ENCODE data around the gene CASP8. TPM values are rescaled to one million over a fixed set of nuclear protein-coding genes. Genes with fewer than 3 reads are reported as not detected.

The CASP8 gene
- total RNA-seq, 1 experiment from 2014 or later: 34.8 TPM

- no peak for TF ChIP-seq POLR2AphosphoS5 (IDR thresholded peaks at IDR 0.05; ENCODE audit: low read depth, low read length)
- TF ChIP-seq TCF7L2 (IDR thresholded peaks at IDR 0.05; ENCODE audit: low read depth, low read length): no peak
- TF ChIP-seq SIN3A (IDR thresholded peaks at IDR 0.05; ENCODE audit: borderline replicate concordance, insufficient read depth, low read depth, low read length): no peak
- no peak for TF ChIP-seq REST (IDR thresholded peaks at IDR 0.05; ENCODE audit: insufficient read depth in 1 of 2, low read depth in 2 of 2, low read length in 1 of 2)
- TF ChIP-seq CTCF (IDR thresholded peaks at IDR 0.05): no peak
- ATAC-seq (no peak), DNase-seq (ENCODE audit: low read depth, low spot score) (no peak)
- intact Hi-C loops (cut with micrococcal nuclease; ENCODE audit: unreplicated experiment): no loop called here
- in situ Hi-C loops (cut with HindIII; ENCODE audit: low pct_unique_long_range_greater_than_20kb, low sequenced_read_pairs): no loop called here
- H3K9me3 ChIP-seq (ENCODE audit: control insufficient read depth, insufficient read depth, low read depth, low read length): peaks cover 7% of the 10 kb centered on the region; the same call in 1 of the 2 replicates
- CTCF ChIA-PET: no interaction called here
- H3K4me1 ChIP-seq (ENCODE audit: control insufficient read depth, insufficient read depth, low read length): no peaks in the 10 kb centered on the region
- H3K27me3 ChIP-seq (ENCODE audit: control insufficient read depth, insufficient read depth, low read length): no peaks in the 10 kb centered on the region
- no TSS peak for BruUV-seq (replicated peaks)
- H3K36me3 ChIP-seq (ENCODE audit: control insufficient read depth, insufficient read depth, low read length): no peaks in the 10 kb centered on the region
- POLR2A ChIA-PET: interaction anchor here (0.6 kb wide), 1 partner anchor 25 kb away, joined by 3 read pairs; no protein-coding TSS in a partner anchor
- H3K27ac ChIP-seq (ENCODE audit: low read length): no peak overlapping the region
- H3K4me3 ChIP-seq (ENCODE audit: low read depth in 2 of 2, low read length in 2 of 2): no peak overlapping the region
These were observed 62.4 kb downstream of the CASP8 start for GRCh38 chr2:201322772-201323171.

- no TSS peak for BruUV-seq (replicated peaks)
- intact Hi-C loops (cut with micrococcal nuclease; ENCODE audit: unreplicated experiment): no loop called here
- TF ChIP-seq SIN3A (IDR thresholded peaks at IDR 0.05; ENCODE audit: borderline replicate concordance, insufficient read depth, low read depth, low read length) (no peak), REST (IDR thresholded peaks at IDR 0.05; ENCODE audit: insufficient read depth in 1 of 2, low read depth in 2 of 2, low read length in 1 of 2) (no peak), CTCF (IDR thresholded peaks at IDR 0.05) (no peak), TCF7L2 (IDR thresholded peaks at IDR 0.05; ENCODE audit: low read depth, low read length) (no peak), POLR2AphosphoS5 (IDR thresholded peaks at IDR 0.05; ENCODE audit: low read depth, low read length) (no peak)
- no peaks in the 10 kb centered on the region for H3K36me3 ChIP-seq (ENCODE audit: control insufficient read depth, insufficient read depth, low read length)
- ATAC-seq (no peak), DNase-seq (ENCODE audit: low read depth, low spot score) (no peak)
- H3K27me3 ChIP-seq (ENCODE audit: control insufficient read depth, insufficient read depth, low read length): no peaks in the 10 kb centered on the region
- H3K27ac ChIP-seq (ENCODE audit: low read length): no peak overlapping the region
- H3K4me3 ChIP-seq (ENCODE audit: low read depth in 2 of 2, low read length in 2 of 2): no peak overlapping the region
- in situ Hi-C loops (cut with HindIII; ENCODE audit: low pct_unique_long_range_greater_than_20kb, low sequenced_read_pairs): no loop called here
- H3K4me1 ChIP-seq (ENCODE audit: control insufficient read depth, insufficient read depth, low read length): no peaks in the 10 kb centered on the region
- POLR2A ChIA-PET: interaction anchor here (0.6 kb wide), 1 partner anchor 367 kb away, joined by 3 read pairs; no protein-coding TSS in a partner anchor
- peaks cover 3% of the 10 kb centered on the region; the same call in 1 of the 2 replicates for H3K9me3 ChIP-seq (ENCODE audit: control insufficient read depth, insufficient read depth, low read depth, low read length)
- CTCF ChIA-PET: no interaction called here
These were observed 67.3 kb downstream of the CASP8 start for GRCh38 chr2:201327678-201328077.

Measured in Panc1 (cell line).